ENCODE measurements around the gene PCDHGB4. TPM values are rescaled to one million over a fixed set of nuclear protein-coding genes. Genes with fewer than 3 reads are reported as not detected.
"Not testable (repeated sequence)": the region's sequence is repeated elsewhere in the genome, so short reads cannot be mapped to it uniquely, and the experiment has no call there.

Gene PCDHGB4
- total RNA-seq, 6 experiments from 2014 or later: 2.4 to 19.6 (median 16.6) TPM

- peaks cover 67% of the 10 kb centered on the region for H3K9me3 Mint-ChIP-seq
- DNase-seq: no peak
These were observed 5.1 kb downstream of the PCDHGB4 start, which contains the start of gene PCDHGA8 for GRCh38 chr5:141392429-141393198. Gene PCDHGA8, plus strand, starts transcription at chr5:141392633. Its CDS starts 181 bp downstream, at chr5:141392814.

GRCh38 chr5:141393267-141393666, 5.8 kb downstream of the PCDHGB4 start:
- Mint-ChIP-seq H3K27ac (no peak overlapping the region), H3K27me3 (ENCODE audit: insufficient read depth) (no peaks in the 10 kb centered on the region; the same call in 1 of the 2 replicates), H3K4me3 (no peak overlapping the region), H3K4me1 (ENCODE audit: low read depth) (peaks cover 13% of the 10 kb centered on the region), H3K9me3 (peaks cover 65% of the 10 kb centered on the region), H3K36me3 (ENCODE audit: low read depth) (peaks cover 46% of the 10 kb centered on the region)
- no peak for DNase-seq
- no peak for TF ChIP-seq CTCF (IDR thresholded peaks at IDR 0.05)

More at GRCh38 chr5:141392429-141393198, 5.1 kb downstream of the PCDHGB4 start, which contains the start of gene PCDHGA8:
- H3K36me3 Mint-ChIP-seq (ENCODE audit: low read depth): peaks cover 48% of the 10 kb centered on the region
- no peak within 1 kb of the TSS for H3K4me3 Mint-ChIP-seq
- H3K4me1 Mint-ChIP-seq (ENCODE audit: low read depth): peaks cover 14% of the 10 kb centered on the region
- H3K27ac Mint-ChIP-seq: no peak within 1 kb of the TSS
- peak; percentile 57 for TF ChIP-seq CTCF (IDR thresholded peaks at IDR 0.05)
- no peaks in the 10 kb centered on the region; the same call in 1 of the 2 replicates for H3K27me3 Mint-ChIP-seq (ENCODE audit: insufficient read depth)

- Mint-ChIP-seq H3K9me3 (peaks cover 65% of the 10 kb centered on the region), H3K36me3 (ENCODE audit: low read depth) (peaks cover 47% of the 10 kb centered on the region)
- not testable (repeated sequence) for H3K27ac Mint-ChIP-seq; H3K4me3 Mint-ChIP-seq; H3K4me1 Mint-ChIP-seq (ENCODE audit: low read depth); H3K27me3 Mint-ChIP-seq (ENCODE audit: insufficient read depth); DNase-seq
These were observed 7.1 kb downstream of the PCDHGB4 start for GRCh38 chr5:141394401-141395187.

- TF ChIP-seq CTCF (IDR thresholded peaks at IDR 0.05): peak; percentile 67
These were observed 10.5 kb downstream of the PCDHGB4 start, which contains the start of gene PCDHGB5 for GRCh38 chr5:141397756-141398551. Gene PCDHGB5, plus strand, starts transcription at chr5:141397947. Its CDS starts 181 bp downstream, at chr5:141398128.

GRCh38 chr5:141398608-141399007, 11.1 kb downstream of the PCDHGB4 start:
- no peak for TF ChIP-seq CTCF (IDR thresholded peaks at IDR 0.05)
- H3K9me3 Mint-ChIP-seq: peaks cover 65% of the 10 kb centered on the region
- H3K36me3 Mint-ChIP-seq (ENCODE audit: low read depth): peaks cover 55% of the 10 kb centered on the region
- H3K4me1 Mint-ChIP-seq (ENCODE audit: low read depth): peaks cover 8% of the 10 kb centered on the region
- peaks cover 3% of the 10 kb centered on the region for H3K27me3 Mint-ChIP-seq (ENCODE audit: insufficient read depth)
- H3K27ac Mint-ChIP-seq: no peak overlapping the region
- H3K4me3 Mint-ChIP-seq: no peak overlapping the region
- no peak for DNase-seq

More at GRCh38 chr5:141397756-141398551, 10.5 kb downstream of the PCDHGB4 start, which contains the start of gene PCDHGB5:
- Mint-ChIP-seq H3K36me3 (ENCODE audit: low read depth) (peaks cover 53% of the 10 kb centered on the region), H3K27ac (peak within 1 kb of the TSS; percentile 60; the same call in 1 of the 2 replicates), H3K9me3 (peaks cover 63% of the 10 kb centered on the region), H3K4me3 (peak within 1 kb of the TSS; percentile 66)
- H3K27me3 Mint-ChIP-seq (ENCODE audit: insufficient read depth); H3K4me1 Mint-ChIP-seq (ENCODE audit: low read depth): not testable (repeated sequence)
- peak; percentile 37 for DNase-seq

All from HFFc6 (cell line).